K562 (cell line): Measurements from ENCODE around the gene TAX1BP1. TPM values are rescaled to one million over a fixed set of nuclear protein-coding genes. Genes with fewer than 3 reads are reported as not detected.

Experiments used
- ATAC-seq: fragments of 200-7000 bp; cut with Tn5 transposase; 3 replicates; pipeline ENCODE4 v1.9.1; 2020; ENCODE audit warnings: moderate library complexity
- BruUV-seq: library from RNA; stranded (reverse); fragments of 400-500 nt; replicated peaks from 2 replicates; lab custom pipeline; 2021; lab: Mats Ljungman, UMichigan
- CTCF ChIA-PET: fragments of 300-600 bp; formaldehyde crosslinking; extraction: SDS; loops from one replicate; lab custom pipeline; 2021; ENCODE audit warnings: low intra/inter-chr PET ratio; lab: Yijun Ruan, JAX
- POLR2A ChIA-PET: fragments of 300-600, 350-650 bp; sonication (Branson Sonifier 250); formaldehyde crosslinking; extraction: SDS; loops from one replicate; lab custom pipeline; 2021; ENCODE audit warnings: antibody characterized with exemption, inconsistent platforms; lab: Yijun Ruan, JAX
- DNase-seq, 4 experiments: peaks; one replicate each; pipeline versions ENCODE4 v3.0.0 to v3.0.0-alpha.2; 2011 to 2018; ENCODE audit warnings: low spot score in 3 of 4, mixed read lengths in 3 of 4; ENCODE audit errors: extremely low read depth in 1 of 4
- FAIRE-seq: peaks from 2 replicates; lab custom pipeline; 2011; peaks lifted over from hg19 to GRCh38; lab: Jason Lieb, UNC
- H2AFZ ChIP-seq: 2 replicates; pipeline ENCODE4 v1.6.0; 2011; ENCODE audit warnings: low read depth, low read length, control low read depth, inconsistent platforms
- H3K27ac ChIP-seq: fragments of 200-600 bp; 3 replicates; pipeline ENCODE4 v1.8.0; 2011; ENCODE audit warnings: low read depth, mild to moderate bottlenecking, control low read depth, inconsistent platforms, low read length, moderate library complexity, mixed read lengths; ENCODE audit errors: extremely low read depth
- H3K27me3 ChIP-seq, 2 experiments: fragments of 300-600 bp in 1 of 2; 2 replicates in 1 of 2; 3 replicates in 1 of 2; pipeline versions ENCODE4 v1.6.0 to v1.8.0; 2011; ENCODE audit warnings: inconsistent platforms in 2 of 2, low read length in 2 of 2, mild to moderate bottlenecking in 1 of 2, mixed read lengths in 1 of 2, moderate library complexity in 1 of 2; ENCODE audit not compliant: control insufficient read depth in 2 of 2, insufficient read depth in 2 of 2
- H3K36me3 ChIP-seq: fragments of 300-600 bp; 3 replicates; pipeline ENCODE4 v1.8.0; 2011; ENCODE audit warnings: mild to moderate bottlenecking, low read length, inconsistent platforms; ENCODE audit not compliant: control insufficient read depth, insufficient read depth
- H3K4me1 ChIP-seq, 2 experiments: fragments of 200-600 bp in 1 of 2; replicated peaks in 1 of 2; 2 replicates in 1 of 2; 3 replicates in 1 of 2; pipeline versions ENCODE4 v1.5.1 to v1.8.0; 2011; ENCODE audit warnings: inconsistent platforms in 2 of 2, low read length in 2 of 2, mild to moderate bottlenecking in 1 of 2, mixed read lengths in 1 of 2, moderate library complexity in 1 of 2; ENCODE audit not compliant: control insufficient read depth in 2 of 2, insufficient read depth in 2 of 2
- H3K4me2 ChIP-seq: 2 replicates; pipeline ENCODE4 v1.6.1; 2011; ENCODE audit warnings: low read length, control low read depth, inconsistent platforms, mixed read lengths; ENCODE audit not compliant: insufficient read depth
- H3K4me3 ChIP-seq: fragments of 200-600 bp; sonication (generic), shearing (Covaris generic); 2 replicates; pipeline ENCODE4 v1.5.1; 2016; ENCODE audit warnings: control low read depth, inconsistent platforms
- H3K79me2 ChIP-seq: fragments of 200-600 bp; 3 replicates; pipeline ENCODE4 v1.8.0; 2011; ENCODE audit warnings: low read length, inconsistent platforms; ENCODE audit not compliant: control insufficient read depth, insufficient read depth
- H3K9ac ChIP-seq, 2 experiments: 2 replicates each; pipeline versions ENCODE4 v1.6.0 to v1.6.1; 2011; ENCODE audit warnings: low read depth in 2 of 2, low read length in 2 of 2, control low read depth in 1 of 2, inconsistent platforms in 1 of 2, mild to moderate bottlenecking in 1 of 2, mixed read lengths in 1 of 2; ENCODE audit not compliant: insufficient read depth in 1 of 2
- H3K9me1 ChIP-seq: one replicate; pipeline ENCODE4 v1.6.0; 2011; ENCODE audit warnings: inconsistent platforms, mild to moderate bottlenecking, low read length, moderate library complexity; ENCODE audit not compliant: control insufficient read depth, insufficient read depth
- H3K9me3 ChIP-seq: replicated peaks from 2 replicates; pipeline ENCODE4 v1.5.1; 2011; ENCODE audit warnings: low read depth, low read length, inconsistent platforms; ENCODE audit not compliant: control insufficient read depth, insufficient read depth
- H4K20me1 ChIP-seq: replicated peaks from 2 replicates; pipeline ENCODE4 v1.6.1; 2011; ENCODE audit warnings: low read length, inconsistent platforms, mixed read lengths; ENCODE audit not compliant: control insufficient read depth, insufficient read depth
- ETS2 ChIP-seq: IDR thresholded peaks from 2 replicates; pipeline ENCODE4 v1.6.1; 2016; ENCODE audit warnings: borderline replicate concordance, missing genetic modification characterization, mild to moderate bottlenecking, moderate library complexity, missing compliant biosample characterization; ENCODE audit not compliant: poor library complexity, severe bottlenecking
- FOSL1 ChIP-seq: fragments of 200-800 bp; sonication (Bioruptor generic); conservative IDR thresholded peaks from 2 replicates; pipeline ENCODE4 v1.6.1; 2016; ENCODE audit warnings: missing genetic modification characterization, missing compliant biosample characterization
- JUND ChIP-seq, 2 experiments: IDR thresholded peaks; 2 replicates in 1 of 2; 3 replicates in 1 of 2; pipeline ENCODE4 v1.6.1; 2011; ENCODE audit warnings: borderline replicate concordance in 2 of 2, low read depth in 2 of 2, low read length in 2 of 2, improper control_type of control experiment in 1 of 2, missing biosample characterization in 1 of 2, missing genetic modification characterization in 1 of 2, missing genetic modification reagents in 1 of 2
- POLR2A ChIP-seq: fragments of 450-650 bp; conservative IDR thresholded peaks from 2 replicates; pipeline ENCODE4 v1.6.1; 2016
- RBM14 ChIP-seq: fragments of 200-400 bp; formaldehyde crosslinking; IDR thresholded peaks from 2 replicates; pipeline ENCODE4 v1.6.1; 2018; ENCODE audit warnings: low read depth, mild to moderate bottlenecking, low read length, moderate library complexity, borderline replicate concordance; ENCODE audit not compliant: insufficient read depth
- SIX5 ChIP-seq, 2 experiments: IDR thresholded peaks; 2 replicates each; pipeline ENCODE4 v1.6.1; 2011; ENCODE audit warnings: low read length in 2 of 2, borderline replicate concordance in 1 of 2, low read depth in 1 of 2, mild to moderate bottlenecking in 1 of 2, moderate library complexity in 1 of 2; ENCODE audit not compliant: insufficient read depth in 1 of 2
- WHSC1 ChIP-seq: IDR thresholded peaks from one replicate; pipeline ENCODE4 v1.6.1; 2012; ENCODE audit warnings: low read length, control low read depth, inconsistent platforms
- ZNF12 ChIP-seq: sonication (generic); formaldehyde crosslinking; IDR thresholded peaks from 2 replicates; pipeline ENCODE4 v1.4.0; 2020; ENCODE audit warnings: mild to moderate bottlenecking, missing genetic modification reagents
- ZZZ3 ChIP-seq: fragments of 450-650 bp; IDR thresholded peaks from 2 replicates; pipeline ENCODE4 v1.6.1; 2016; ENCODE audit warnings: antibody characterized with exemption, mild to moderate bottlenecking, moderate library complexity
- WGBS: fragments of 100-300 bp; shearing (Covaris generic); methylation state at CpG from one replicate; pipeline ENCODE4 v1.1.6; 2016; ENCODE audit warnings: low coverage, mixed read lengths; ENCODE audit not compliant: insufficient coverage; ENCODE audit errors: missing lambda C conversion rate; 5-methylcytosine and 5-hydroxymethylcytosine counted together
- in situ Hi-C: fragments of 300-500 bp; cut with MboI; formaldehyde crosslinking; loops from 4 replicates; pipeline ENCODE4 v1.15.0; 2018; ENCODE audit warnings: inconsistent platforms, mixed read lengths
- intact Hi-C: fragments of 100-400 bp; cut with micrococcal nuclease; formaldehyde crosslinking; loops from 2 replicates; pipeline ENCODE4 v1.14.2; 2022
- polyA plus RNA-seq, 8 experiments: library from polyadenylated mRNA; depleted of rRNA in 4 of 8; stranded (reverse) in 5 of 8; unstranded in 3 of 8; fragments of >200 nt; fragmentation: Nextera tagmentation in 2 of 8; fragmentation: Illumina TruSeq in 1 of 8; extraction: Ambion mirVana in 2 of 8; extraction: Trizol in 1 of 8; gene quantifications; 2 replicates each; pipeline versions ENCODE4 v1.2.1 to v1.2.3, GENCODE V29; 2011 to 2014; ENCODE audit warnings: inconsistent platforms in 1 of 8, missing spikeins in 1 of 8
- total RNA-seq, 7 experiments: library from RNA; depleted of rRNA in 6 of 7; stranded (reverse); fragments of >200 nt in 6 of 7; fragmentation: Illumina TruSeq in 2 of 7; extraction: Trizol in 2 of 7; gene quantifications; 2 replicates each; pipeline versions ENCODE4 v1.2.1 to v1.2.3, GENCODE V29; 2011 to 2021; ENCODE audit warnings: low replicate concordance in 1 of 7
- TF ChIP-seq, protein P1 (sequence below): sonication (generic); formaldehyde crosslinking; IDR thresholded peaks from 2 replicates; pipeline ENCODE4 v1.8.1; 2023; ENCODE audit warnings: mild to moderate bottlenecking, missing genetic modification reagents
- TF ChIP-seq, protein P2 (sequence below), 2 experiments: fragments of 450-650 bp in 1 of 2; sonication (generic) in 1 of 2; formaldehyde crosslinking in 1 of 2; IDR thresholded peaks in 1 of 2; conservative IDR thresholded peaks in 1 of 2; 2 replicates each; pipeline versions ENCODE4 v1.6.1 to v1.8.1; 2016 to 2023; ENCODE audit warnings: mild to moderate bottlenecking in 2 of 2, moderate library complexity in 2 of 2, inconsistent platforms in 1 of 2, missing genetic modification reagents in 1 of 2

The TAX1BP1 gene
- total and polyA plus RNA-seq, 9 of the 15 experiments (the other 6 are each of a cell fraction or from before 2014, with no cell fraction given): 49.0 to 119 (median 75.9) TPM

DNA sequence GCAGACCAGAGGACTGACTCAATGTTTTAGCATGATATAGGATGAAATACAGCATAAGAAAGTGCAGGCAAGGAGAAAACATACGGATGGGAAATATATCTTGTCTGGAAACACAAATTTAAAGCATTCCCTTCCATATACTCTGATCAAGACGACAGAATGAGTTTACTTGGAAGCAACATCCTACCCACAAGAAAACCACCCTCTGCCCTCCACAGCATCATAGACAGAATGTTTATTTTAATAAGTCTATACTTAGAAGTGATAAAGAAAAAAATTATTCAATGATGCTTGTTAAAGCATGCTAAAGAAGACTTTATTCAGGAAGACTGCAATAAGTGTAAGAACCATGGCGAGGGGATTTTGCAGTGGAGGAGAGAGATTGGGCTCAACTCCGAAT is 44.9 kb upstream of the TAX1BP1 start:
- FAIRE-seq: no peak
- CTCF ChIA-PET: no interaction called here
- Histone ChIP-seq H3K36me3 (no peaks in the 10 kb centered on the region), H3K27ac (no peak overlapping the region), H4K20me1 (no peaks in the 10 kb centered on the region), H3K9me1 (no peaks in the 10 kb centered on the region), H3K4me1 (no peaks in the 10 kb centered on the region; a peak in 1 of 5 replicates), H3K4me3 (no peak overlapping the region), H3K27me3 (no peaks in the 10 kb centered on the region)
- intact Hi-C loops: no loop called here
- ATAC-seq: no peak
- POLR2A ChIA-PET: interaction anchor here (0.7 kb wide), 1 partner anchor 83 kb away, joined by 3 read pairs; no protein-coding TSS in a partner anchor
- WGBS: 50% methylated on average over 4 of the region's 4 CpGs
- BruUV-seq: no TSS peak
- no peak for TF ChIP-seq ZNF12 (CRISPR knock-in tag)
- TF ChIP-seq, protein P1, sequence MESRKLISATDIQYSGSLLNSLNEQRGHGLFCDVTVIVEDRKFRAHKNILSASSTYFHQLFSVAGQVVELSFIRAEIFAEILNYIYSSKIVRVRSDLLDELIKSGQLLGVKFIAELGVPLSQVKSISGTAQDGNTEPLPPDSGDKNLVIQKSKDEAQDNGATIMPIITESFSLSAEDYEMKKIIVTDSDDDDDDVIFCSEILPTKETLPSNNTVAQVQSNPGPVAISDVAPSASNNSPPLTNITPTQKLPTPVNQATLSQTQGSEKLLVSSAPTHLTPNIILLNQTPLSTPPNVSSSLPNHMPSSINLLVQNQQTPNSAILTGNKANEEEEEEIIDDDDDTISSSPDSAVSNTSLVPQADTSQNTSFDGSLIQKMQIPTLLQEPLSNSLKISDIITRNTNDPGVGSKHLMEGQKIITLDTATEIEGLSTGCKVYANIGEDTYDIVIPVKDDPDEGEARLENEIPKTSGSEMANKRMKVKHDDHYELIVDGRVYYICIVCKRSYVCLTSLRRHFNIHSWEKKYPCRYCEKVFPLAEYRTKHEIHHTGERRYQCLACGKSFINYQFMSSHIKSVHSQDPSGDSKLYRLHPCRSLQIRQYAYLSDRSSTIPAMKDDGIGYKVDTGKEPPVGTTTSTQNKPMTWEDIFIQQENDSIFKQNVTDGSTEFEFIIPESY (CRISPR knock-in tag): no peak
- TF ChIP-seq, all 486 proteins: peak for 0
- Histone ChIP-seq H3K9ac (no peak overlapping the region), H3K9me3 (no peaks in the 10 kb centered on the region), H3K4me2 (no peak overlapping the region), H2AFZ (no peak overlapping the region), H3K79me2 (no peaks in the 10 kb centered on the region)
- in situ Hi-C loops: no loop called here
- no peak for DNase-seq

DNA sequence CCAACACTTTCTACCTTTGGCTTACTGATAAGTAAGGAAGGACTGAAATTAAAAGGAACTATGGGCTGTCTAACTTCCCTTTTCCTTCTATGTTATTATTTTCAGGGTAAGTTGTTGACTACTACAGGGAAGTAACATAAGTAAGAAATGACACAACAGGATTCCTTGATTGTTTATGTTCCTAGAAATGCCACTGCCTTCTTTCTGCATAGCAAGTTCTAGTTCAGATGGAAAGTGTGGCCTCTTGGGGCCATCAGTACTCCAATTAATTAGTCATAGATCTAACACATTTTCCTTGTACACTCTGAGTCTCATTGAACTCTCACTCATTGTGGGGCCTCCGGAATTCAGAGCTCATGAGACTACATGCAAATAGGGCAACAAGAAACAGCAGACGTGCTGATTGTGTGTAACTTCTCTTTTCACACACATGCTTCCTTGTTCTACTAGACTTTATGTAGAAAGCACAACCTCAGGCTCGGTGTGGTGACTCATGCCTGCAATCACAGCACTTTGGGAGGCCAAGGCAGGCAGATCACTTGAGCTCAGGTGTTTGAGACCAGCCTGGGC is 42.0 kb upstream of the TAX1BP1 start:
- in situ Hi-C loops: no loop called here
- POLR2A ChIA-PET: no interaction called here
- no peak overlapping the region for H3K4me3 ChIP-seq
- H3K4me2 ChIP-seq: no peak overlapping the region
- CTCF ChIA-PET: no interaction called here
- WGBS: 8% methylated on average over 3 of the region's 3 CpGs
- no peaks in the 10 kb centered on the region for H3K9me1 ChIP-seq
- no peaks in the 10 kb centered on the region; a peak in 1 of 5 replicates for H3K4me1 ChIP-seq
- H2AFZ ChIP-seq: peak overlapping the region; percentile 46
- H3K9ac ChIP-seq: no peak overlapping the region
- FAIRE-seq (no peak), DNase-seq (no peak), ATAC-seq (peak; percentile 42; the same call in 1 of the 3 replicates)
- intact Hi-C loops: no loop called here
- H3K79me2 ChIP-seq: no peaks in the 10 kb centered on the region
- no peaks in the 10 kb centered on the region for H3K36me3 ChIP-seq
- H4K20me1 ChIP-seq: no peaks in the 10 kb centered on the region
- H3K27me3 ChIP-seq: no peaks in the 10 kb centered on the region; a peak in 1 of 5 replicates
- no TSS peak for BruUV-seq
- no peak overlapping the region for H3K27ac ChIP-seq
- no peaks in the 10 kb centered on the region for H3K9me3 ChIP-seq
- TF ChIP-seq POLR2A (no peak), JUND (IDR thresholded peaks at IDR 0.05; ENCODE audit: borderline replicate concordance, low read depth, low read length) (peak; percentile 68), JUND (tag; IDR thresholded peaks at IDR 0.05; ENCODE audit: borderline replicate concordance, low read depth, low read length) (peak; percentile 70; the same call in 2 of the 3 replicates), ETS2 (tag) (no peak), FOSL1 (tag) (peak; percentile 66), RBM14 (no peak), SIX5 (IDR thresholded peaks at IDR 0.05; ENCODE audit: borderline replicate concordance in 1 of 2, insufficient read depth in 1 of 2, low read depth in 1 of 2, low read length in 2 of 2) (no peak), ZZZ3 (no peak), WHSC1 (no peak)
- TF ChIP-seq, protein P2, sequence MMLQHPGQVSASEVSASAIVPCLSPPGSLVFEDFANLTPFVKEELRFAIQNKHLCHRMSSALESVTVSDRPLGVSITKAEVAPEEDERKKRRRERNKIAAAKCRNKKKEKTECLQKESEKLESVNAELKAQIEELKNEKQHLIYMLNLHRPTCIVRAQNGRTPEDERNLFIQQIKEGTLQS (IDR thresholded peaks at IDR 0.05): peak; percentile 78
- TF ChIP-seq, protein P2 (CRISPR knock-in tag; conservative IDR thresholded peaks at IDR 0.05): no peak
